GM19193 (cell line): ENCODE results near the gene SMAD7.

Source experiments
- POLR2A ChIP-seq: IDR thresholded peaks from 4 replicates; pipeline ENCODE4 v1.6.1; 2011; ENCODE audit not compliant: insufficient read depth, insufficient read length; ENCODE audit errors: extremely low read depth

The SMAD7 gene

DNA sequence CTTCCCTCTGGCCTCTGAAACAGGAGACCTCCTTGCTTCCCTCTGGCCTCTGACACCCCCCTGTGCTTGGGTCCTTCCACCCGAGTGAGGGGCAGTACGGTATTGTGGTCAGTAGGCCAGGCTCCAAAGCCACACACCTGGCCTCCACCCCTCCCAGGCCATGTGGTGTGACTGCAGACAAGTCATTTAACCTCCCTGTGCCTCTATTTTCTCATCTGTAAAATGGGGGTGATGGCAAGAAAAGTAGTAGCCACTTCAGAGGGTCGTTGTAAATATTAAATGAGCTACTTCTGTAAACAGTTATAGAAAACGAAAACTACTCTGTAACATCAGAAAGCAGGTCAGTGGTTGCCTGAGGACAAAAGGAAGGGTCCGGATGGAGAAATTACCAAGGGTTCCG is 74.2 kb downstream of the SMAD7 start:
- no peak for TF ChIP-seq POLR2A

DNA sequence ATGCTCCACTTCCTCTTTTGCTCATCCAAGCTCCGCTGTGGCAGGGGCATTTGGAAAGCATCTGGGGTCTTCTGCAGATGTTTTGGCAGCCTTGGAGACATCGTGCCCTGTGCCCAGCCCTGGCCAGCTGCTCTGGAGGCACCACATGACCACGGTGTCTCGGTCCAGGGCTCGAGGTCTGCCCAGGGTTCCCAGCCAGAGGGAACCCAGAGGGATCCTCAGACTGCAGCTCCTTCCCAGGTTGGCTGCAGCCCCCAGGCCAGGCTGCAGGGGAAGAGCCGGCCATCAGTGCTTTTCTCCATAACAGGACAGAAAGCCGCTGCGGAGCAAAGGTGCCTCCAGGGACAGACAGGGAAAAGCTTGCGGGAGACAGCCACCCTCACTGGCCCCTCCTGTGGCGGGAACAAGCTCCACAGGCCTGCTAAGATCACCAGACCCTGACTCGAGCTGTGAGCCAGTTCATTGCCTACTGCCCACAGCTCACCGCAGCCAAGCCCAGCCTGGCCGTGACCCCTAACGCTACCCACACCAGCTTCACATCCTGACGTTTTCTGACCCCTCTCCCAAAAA is 74.7 kb downstream of the SMAD7 start:
- no peak for TF ChIP-seq POLR2A

GRCh38 chr18:48875314-48875941 is 75.3 kb downstream of the SMAD7 start:
- no peak for TF ChIP-seq POLR2A

DNA sequence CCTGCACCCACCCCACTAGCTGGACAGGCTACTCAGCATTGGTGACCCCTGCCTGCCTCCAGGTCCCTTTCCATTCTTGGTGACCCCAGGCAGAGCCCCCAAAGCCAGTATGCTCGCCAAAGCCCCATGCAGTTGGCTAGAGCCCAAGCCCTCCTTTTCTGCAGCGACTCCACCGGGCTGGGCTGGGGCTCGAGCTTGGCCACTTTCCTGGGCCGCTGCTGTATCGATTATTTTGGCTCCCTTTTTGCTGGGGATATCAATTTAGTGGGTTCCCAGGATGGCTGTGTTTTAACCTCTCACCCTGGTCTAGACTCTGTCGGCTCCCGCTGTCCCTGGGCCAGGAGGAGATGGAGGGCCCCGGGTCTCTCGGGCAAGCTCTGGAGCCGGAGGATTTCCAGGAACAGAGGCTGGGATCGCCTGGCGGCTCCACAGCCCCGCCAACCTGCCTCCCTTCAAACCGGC is 76.0 kb downstream of the SMAD7 start:
- TF ChIP-seq POLR2A = no peak

DNA sequence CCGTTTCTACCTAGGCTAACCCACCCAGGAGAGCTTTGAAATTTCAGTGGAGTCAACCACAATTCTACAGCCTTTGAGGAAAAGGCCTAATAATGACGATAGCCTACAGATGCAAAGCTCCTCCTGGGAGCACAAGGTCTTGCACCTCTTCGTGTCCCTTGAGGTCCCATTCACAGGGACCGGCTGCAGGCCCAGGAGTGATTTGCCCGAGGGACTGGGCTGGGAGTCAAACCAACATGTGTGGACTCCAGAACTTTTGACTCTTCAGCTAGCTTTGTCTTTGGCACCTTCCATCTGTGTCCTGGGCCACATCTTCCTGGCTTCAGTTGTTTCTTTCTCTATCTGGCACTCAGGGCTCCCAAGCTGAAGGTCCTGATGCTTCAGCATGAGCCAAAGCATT is 76.5 kb downstream of the SMAD7 start:
- TF ChIP-seq POLR2A = no peak

DNA sequence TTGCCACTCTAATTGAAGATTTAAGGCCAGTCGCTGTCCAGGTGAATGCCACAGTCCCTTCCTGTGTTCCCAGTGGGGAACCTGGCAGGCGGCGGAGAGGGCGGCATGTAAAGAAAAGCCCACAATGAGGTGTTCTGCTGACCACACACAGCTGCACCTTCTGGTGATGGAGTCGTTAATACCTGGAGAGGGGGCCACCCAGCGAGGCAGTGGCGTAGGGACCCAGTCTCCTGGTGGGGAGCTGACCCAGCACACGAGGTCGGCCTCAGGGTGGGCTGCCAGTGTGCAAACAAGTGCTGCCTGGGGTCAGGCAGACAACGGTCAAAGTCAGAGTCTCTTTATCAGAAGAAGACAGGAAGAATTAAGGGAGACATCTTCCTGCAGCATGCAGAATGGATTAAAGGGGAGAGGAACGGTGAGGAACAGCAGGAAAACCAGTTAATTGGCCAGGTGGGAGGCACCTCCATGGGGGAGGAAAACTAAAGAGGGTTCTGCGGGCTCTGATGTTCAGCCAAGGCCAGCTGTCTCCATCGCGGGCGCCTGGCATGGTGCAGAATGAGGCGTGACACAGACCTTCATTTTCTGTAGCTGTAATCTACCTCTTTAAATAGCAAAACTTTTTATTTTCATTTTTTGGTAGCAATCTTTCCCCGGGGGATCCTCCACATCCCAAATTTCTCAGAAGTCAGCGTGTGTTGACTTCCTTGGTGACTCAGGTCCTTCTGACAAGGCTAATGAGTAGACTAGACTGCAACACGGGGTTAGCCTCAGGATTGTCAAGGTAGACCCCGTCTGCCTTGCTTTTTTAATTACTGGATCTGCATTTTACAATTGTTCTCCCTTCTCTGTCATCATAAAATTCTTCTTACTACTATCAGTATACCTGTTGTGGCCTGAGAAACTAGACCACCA is 78.3 kb downstream of the SMAD7 start:
- TF ChIP-seq POLR2A = no peak

- no peak for TF ChIP-seq POLR2A
Observed at GRCh38 chr18:48871391-48872166, 79.2 kb downstream of the SMAD7 start.
